Hematopoietic multipotent progenitor cell treated with erythropoietin and hydrocortisone succinate and interleukin-3 and kit ligand, for 4 days (in vitro differentiated cells): ENCODE results near the gene FAM3D.

Source experiments
- DNase-seq: peaks from one replicate; pipeline ENCODE4 v3.0.0-alpha.2; 2015

FAM3D gene

DNA sequence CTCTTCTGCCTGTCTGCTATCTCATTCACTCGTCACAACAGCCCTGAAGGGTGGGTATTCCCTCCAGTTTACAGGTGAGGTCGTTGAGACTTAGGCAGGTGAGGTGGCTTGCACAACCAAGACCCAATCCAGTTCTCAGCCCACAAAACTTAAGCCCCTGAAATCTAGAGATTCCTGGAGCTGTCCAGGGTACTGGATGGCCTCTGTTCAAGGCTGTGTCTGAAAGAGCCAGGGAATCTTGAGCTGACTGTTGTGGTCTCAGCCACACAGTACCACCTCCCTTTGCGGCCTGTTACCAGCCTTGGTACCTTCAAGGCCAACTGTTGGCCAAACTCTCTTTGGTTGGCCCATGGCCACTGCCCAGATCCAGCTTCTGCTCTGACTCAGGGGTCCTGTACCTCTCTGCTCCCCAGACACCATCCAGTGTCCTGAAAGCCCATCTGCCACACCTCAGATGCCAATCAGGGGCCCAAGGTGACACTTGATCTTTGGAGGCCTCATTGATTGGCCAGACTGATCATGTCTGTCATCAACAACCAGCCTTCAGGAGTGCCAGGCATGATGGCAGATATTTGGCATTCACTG is 78.5 kb downstream of the FAM3D start:
- peak; percentile 59 for DNase-seq

- no peak for DNase-seq
Observed at GRCh38 chr3:58586776-58587192, 79.8 kb downstream of the FAM3D start.

DNA sequence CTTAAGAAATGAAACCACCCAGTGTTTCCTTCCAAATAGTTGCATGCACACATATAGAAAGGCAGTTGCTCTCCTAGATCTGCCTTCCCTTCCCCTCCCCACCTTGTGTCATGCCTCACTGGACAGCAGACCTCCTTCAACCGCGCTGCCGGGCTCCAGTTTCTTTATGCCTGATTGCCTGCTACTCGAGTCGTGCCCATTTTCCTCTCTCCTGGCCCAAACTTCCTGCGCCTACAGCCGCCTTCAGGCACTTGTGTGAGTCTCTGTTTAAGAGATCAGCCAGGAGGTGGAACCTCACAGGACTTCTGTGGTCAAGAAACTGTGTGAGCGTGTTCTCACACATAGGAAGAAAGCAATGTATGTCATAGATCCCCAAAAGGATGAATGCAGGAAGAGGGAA is 80.6 kb downstream of the FAM3D start:
- DNase-seq, result no peak

DNA sequence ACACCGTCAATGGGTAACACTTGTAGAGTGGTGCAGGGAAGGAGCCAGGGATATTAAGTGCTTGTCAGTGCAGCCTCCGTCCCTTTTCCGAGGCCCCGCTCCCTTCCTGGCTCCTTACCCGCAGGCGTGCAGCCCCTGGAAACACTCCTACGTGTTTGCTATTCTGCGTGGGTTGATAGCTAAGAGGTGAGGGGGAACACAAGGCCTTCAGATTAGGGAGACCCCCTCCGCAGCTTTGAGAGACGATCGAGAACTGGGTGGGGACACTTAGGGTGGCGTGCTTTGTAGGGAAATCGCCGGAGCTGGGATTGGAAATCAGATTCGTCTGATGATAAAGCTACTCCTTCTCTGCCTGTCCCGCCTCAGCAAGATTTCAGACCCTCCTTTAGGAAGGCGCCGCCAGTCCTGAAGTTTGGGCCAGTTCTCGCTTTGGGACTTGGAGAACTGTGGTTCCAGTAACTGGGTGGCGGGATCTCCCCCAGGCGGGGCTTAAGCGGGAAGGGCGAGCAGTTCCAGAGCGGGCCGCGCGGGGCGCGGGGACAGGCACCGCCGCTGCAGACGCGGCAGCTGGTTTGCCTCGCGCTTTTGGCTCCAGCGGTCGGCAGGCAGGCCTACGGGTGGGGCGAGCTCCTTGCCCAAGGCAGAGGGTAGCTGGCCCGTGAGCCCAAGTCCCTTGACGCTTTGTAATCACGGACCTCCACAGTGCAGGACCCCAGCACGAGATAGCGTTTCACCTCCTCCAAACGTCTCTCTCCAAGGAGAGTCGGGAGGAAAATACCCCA is 81.4 kb downstream of the FAM3D start:
- peak; percentile 74 for DNase-seq

GRCh38 chr3:58584690-58585004 is 81.9 kb downstream of the FAM3D start:
- DNase-seq, result no peak
